Hematopoietic multipotent progenitor cell treated with erythropoietin and hydrocortisone succinate and interleukin-3 and kit ligand, for 17 days (in vitro differentiated cells): ENCODE measurements around the gene ZNF562.
A peak's percentile ranks its signal among the peaks of the same experiment; 100 is the strongest.
"Not testable (repeated sequence)": the region's sequence is repeated elsewhere in the genome, so short reads cannot be mapped to it uniquely, and the experiment has no call there.

ENCODE experiments used
- DNase-seq: peaks from one replicate; pipeline ENCODE4 v3.0.0-alpha.2; 2015; ENCODE audit warnings: low spot score

ZNF562 gene

DNA sequence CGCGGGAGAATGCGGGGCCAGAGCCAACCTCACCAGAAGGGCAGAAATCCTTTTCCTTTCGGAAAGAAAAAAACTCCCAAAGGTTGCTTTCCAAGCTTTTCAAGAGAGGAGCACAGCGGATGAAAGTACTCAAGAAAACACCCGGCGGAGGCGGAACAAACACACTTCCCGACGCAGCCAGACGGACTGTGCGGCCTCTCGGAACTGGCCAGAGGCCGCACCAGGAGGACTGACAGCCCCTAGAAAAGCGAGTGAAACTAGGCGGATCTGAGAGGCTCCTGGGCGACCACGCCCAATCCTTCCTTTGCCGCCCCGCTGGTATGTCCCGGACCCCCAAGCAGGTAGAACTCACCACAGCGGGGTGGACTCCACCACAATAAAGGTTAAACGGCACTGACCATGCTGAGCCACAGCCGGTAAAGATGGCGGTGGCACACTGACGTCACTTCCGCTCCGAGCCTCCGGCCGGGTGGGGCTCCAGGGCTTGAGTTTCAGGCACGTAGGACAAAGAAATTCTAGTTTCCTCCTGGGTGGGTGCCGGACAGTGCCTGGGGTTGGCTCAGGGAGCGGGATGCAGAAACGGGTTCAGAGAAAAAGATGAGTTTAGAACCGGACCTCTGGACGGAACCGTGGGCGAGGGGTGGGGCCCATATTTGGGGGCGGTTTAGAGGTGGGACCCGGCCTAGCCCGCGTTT, at the start of gene ZNF562:
Gene ZNF562, minus strand, starts transcription at position 438 of the 695 bp plus-strand sequence. CDS start 14,356 bp downstream, outside the sequence.
- DNase-seq: peak; percentile 75

DNA sequence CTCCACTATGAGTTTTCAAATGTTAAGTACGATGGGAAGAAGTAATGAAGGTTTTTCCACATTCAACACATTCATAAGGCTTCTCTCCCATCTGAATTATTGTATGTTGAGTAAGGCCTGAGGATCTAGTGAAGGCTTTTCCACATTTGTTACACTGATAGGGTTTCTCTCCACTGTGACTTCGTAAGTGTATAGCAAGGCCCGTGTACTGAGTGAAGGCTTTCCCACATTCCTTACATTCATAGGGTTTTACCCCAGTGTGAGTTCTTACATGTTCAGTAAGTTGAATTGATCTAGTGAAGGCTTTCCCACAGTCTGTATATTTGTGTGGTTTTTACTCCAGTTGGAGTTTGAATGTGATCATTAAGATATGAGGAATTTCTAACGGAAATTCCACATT, 49.3 kb upstream of the ZNF562 start:
- no peak for DNase-seq

DNA sequence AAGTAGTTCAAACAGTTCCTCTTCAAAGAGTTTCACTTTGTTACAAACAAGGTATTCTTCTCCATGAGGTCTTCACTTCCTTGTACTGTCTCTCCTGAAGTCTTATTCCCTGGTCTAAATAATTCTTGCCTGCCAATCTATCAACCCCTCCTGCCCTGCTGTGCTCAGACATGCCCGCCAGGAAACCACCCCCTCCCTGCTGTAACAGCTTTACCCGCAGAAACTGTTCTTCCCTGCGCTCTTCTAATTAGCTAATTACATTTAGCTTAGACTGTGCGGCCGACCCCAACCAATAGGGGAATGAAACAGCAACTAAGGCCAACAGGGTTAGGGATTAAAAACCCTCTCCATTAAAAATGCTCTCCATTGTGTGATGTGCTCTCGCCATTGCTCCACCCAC, 47.0 kb upstream of the ZNF562 start:
- DNase-seq: no peak

DNA sequence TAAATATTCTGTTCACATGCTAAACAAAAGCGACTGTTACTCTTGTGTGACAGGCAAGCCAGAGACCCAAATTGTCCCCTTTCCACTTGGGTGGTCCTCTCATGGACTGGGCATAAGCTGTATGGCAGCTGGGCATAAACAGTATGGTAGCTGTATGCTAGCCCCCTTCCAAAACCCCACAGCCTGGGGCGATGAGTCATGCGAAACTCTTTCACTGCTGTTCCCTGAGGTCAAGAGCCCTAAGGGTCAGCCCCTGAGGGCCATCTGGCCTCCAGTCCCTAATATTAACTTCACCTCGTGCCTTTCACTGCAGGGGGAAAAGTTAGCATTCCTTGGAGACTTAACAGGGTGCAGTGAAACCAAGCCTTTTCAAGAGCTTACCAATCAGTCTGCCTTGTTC, 45.6 kb upstream of the ZNF562 start:
- DNase-seq: no peak

DNA sequence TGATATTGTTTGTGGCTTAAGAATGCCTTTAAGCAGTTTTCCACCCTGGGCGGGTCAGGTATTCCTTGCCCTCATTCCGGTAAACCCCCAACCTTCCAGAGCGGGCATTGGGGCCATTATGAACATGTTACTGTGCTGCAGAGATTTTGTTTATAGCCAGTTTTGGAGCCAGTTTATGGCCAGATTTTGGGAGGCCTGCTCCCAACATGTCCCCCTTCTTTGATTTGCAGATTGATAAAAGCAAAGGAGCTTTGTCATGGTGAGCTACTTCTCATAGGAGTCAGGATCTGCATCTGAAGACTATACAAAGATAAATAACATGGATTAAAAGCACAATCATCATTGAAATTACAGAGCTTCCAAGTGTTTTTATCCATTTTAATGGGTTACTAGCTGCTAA, 36.9 kb upstream of the ZNF562 start:
- no peak for DNase-seq

DNA sequence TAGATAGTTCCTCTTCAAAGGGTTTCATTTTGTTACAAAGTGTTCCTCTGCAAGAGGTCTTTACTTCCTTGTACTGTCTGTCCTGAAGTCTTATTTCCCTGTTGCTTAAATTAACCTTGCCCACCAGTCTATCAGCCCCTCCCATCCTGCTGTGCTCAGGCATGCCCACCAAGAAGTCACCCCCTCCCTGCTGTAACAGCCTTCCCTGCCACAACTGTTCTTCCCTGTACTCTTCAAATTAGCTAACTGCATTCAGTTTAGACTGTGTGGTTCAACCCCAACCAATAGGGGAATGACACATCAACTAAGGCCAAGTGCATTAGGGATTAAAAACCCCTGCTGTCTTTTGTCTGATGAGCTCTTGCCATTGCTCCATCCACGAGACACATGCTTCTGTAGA, 34.4 kb upstream of the ZNF562 start:
- no peak for DNase-seq

DNA sequence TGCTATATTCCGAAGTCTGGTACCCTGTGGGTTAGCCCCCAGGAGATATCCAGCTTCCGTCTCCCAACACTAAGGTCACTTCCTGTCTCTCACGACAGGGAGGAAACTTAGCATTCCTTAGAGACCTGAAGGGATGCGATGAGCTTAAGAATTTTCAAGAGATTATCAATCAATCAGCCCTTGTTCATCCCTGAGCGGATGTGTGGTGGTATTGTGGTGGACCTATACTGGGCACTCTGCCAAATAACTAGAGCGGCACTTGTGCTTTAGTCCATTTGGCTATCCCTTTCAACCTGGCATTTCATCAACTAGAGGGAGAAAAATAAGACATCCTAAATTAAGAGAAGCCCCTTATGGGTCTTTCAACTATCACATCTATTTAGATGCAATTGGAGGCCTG, 30.9 kb upstream of the ZNF562 start:
- no peak for DNase-seq

DNA sequence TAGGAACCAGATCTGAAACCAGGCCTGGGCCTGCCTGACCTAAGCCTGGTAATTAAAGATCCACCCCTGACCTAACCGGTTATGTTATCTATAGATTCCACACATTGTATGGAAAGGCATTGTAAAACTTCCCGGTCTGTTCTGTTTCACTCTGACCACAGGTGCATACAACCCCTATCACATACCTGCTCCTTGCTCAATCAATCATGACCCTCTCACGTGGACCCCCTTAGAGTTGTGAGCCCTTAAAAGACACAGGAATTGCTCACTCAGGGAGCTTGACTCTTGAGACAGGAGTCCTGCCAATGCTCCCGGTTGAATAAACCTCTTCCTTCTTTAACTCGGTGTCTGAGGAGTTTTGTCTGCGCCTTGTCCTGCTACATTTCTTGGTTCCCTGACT, 27.3 kb upstream of the ZNF562 start:
- no peak for DNase-seq

DNA sequence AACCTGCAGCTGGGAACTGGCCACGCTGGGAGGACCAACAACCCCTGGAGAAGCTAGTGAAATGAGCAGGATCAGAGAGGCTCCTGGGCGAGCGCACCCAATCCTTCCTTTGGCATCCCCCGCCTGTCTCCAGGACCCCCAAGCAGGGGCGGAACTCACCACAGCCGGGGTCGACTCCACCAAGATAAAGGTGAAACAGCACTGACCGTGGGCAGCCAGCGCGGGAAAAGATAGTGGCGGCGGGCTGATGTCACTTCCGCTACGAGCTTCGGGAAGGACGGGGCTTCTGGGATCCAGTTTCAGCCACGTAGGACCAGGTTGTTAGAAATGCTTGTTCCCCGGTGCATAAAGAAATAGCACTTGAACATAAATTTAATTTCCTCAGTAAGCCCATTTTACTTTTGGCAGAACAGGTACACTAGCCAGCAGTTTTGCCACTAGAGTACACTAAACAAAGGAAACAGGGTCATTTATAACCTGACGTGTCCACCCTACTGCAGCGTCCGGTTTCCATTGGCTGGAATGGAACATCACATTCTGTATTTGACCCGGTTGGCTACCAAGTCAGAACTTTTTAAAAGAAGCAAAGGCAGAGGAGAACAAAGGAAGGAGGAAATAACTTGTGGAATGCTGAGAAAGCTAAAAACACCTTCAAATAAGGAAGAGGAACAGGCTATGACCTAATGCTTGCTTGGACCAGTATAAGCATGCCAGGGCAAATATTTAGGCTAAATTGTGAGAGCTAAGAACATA, 25.5 kb upstream of the ZNF562 start:
- no peak for DNase-seq

DNA sequence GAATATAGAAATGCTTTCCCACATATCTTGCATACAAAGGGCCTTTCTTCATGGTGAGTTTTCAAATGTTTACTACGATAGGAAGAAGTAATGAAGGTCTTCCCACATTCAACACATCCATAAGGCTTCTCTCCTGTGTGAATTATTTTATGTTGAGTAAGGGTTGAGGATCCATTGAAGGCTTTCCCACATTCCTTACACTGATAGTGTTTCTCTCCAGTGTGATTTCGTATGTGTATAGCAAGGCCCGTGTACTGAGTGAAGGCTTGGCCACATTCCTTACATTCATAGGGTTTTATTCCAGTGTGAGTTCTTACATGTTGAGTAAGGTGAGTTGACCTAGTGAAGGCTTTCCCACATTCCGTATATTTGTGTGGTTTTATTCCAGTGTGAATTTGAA, 15.4 kb upstream of the ZNF562 start:
- DNase-seq: not testable (repeated sequence)

DNA sequence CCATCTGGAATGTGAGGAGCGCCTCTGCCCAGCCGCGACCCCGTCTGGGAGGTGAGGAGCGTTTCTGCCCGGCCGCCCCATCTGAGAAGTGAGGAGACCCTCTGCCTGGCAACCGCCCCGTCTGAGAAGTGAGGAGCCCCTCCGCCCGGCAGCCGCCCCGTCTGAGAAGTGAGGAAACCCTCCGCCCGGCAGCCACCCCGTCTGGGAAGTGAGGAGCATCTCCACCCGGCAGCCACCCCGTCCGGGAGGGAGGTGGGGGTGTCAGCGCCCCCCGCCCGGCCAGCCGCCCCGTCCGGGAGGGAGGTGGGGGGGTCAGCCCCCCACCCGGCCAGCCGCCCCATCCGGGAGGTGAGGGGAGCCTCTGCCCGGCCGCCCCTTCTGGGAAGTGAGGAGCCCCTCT, 5.1 kb upstream of the ZNF562 start:
- DNase-seq: not testable (repeated sequence)

DNA sequence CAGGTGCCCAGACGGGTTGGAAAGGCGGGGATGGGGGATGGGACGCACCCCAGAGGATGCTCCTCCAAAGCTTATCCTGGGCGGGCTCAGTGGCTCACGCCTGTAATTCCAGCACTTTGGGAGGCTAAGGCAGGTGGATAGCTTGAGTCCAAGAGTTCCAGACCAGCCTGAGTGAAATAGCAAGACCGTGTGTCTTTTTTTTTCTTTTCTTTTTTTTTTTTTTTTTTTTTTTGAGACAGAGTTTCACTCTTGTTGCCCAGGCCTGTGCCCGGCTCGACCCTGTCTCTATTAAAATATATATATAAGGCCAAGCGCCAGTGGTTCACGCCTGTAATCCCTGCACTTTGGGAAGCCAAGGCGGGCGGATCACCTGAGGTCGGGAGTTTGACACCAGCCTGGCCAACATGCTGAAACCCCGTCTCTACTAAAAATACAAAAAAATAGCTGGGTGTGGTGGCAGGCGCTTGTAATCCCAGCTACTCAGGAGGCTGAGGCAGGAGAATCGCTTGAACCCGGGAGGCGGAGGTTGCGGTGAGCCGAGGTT, 530 bp upstream of the ZNF562 start:
- not testable (repeated sequence) for DNase-seq

DNA sequence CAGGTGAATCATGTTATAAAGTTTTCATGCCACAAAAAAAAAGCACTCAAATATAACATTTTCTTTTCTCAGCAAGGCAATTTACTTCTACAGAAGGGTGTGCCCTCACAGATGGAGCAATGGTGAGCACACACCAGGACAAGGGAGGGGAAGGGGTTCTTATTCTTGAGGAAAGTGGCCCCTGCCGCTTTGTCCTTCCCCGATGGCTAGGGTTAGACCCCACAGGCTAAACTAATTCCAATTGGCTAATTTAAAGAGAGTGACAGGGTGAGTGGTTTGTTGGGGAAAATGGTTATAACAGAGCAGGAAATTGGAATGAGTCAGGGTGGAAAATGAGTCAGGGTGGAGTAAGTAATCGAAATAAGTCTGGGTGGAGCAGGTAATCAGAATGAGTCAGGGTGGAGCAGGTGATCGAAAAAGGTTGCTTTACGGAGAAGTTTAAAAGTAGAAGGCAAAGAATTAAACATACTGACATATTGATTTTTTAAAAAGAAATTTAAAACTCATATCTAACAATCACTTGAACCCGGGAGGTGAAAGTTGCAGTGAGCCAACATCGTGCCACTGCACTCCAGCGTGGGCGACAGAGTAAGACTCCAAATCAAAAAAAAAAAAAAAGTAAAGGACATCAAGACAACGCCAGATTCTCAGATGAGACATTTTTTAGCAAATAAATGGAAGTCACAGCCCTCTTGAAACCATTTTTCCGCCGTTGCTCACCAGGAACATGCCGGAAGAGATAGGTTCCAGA, 813 bp downstream of the ZNF562 start:
- DNase-seq: no peak

DNA sequence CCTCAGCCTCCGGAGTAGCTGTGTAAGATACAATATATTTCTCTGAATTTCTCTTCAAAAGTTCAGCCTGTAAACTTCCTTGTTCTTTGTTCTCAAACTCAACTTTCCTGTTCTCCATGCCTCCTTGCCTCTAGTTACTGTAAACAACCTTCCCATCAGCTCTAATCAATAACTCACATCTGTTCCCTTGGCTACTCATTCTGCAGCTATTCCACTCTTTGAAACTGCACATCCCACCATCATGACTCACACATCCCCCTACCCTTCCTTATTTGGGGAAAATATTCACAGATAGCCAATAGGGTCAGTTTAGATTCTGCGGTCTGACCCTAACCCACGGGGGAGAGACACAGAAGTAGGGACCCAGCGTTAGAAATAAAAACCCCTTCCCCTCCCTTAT, 2.0 kb downstream of the ZNF562 start:
- DNase-seq: no peak

DNA sequence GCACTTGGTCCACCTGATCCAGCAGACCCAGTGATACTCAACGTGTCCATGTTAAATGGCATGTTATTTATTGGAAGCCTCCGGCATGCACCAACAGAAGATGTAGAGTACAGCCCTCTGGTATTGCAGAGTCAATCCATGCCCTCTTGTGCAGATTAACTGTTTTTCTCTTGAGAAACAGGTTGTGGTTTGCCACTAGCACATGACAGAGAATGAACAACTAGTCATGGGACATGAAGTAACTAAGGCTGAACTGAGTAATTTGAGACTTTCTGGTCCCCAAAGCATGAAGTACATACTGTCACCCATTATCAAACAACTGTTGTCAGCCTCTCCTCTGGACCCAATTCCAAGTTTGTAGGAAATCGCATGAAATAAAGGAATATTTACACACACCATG, 3.2 kb downstream of the ZNF562 start:
- DNase-seq: no peak

DNA sequence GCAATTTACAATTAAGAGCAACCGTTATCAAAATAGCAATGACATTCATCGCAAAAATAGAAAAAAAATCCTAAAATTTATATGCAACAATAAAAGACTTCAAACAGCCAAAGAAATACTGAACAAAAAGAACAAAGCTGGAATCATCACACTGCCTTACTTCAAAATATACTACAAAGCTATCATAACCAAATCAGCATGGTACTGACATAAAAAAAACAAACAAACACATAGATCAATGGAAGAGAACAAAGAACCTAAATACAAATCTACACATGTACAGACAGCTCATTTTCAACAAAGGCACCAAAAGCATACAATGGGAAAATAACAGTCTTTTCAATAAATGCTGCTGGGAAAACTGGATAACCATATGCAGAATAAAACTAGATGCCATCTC, 6.4 kb downstream of the ZNF562 start:
- DNase-seq: no peak

DNA sequence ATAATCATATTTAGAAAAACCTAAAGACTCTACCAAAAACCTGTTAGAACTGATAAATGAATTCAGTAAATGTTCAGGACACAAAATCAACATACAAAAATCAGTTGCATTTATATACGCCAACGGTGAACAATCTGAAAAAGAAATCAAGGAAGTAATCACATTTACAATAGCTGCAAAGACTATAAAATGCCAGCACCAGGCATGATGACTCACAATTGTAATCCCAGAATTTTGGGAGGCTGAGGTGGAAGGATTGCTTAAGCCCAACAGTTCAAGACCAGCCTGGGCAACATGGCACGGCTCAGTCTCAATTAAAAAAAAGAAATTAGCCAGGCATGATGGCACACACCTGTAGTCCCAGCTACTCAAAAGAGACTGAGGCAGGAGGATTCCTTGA, 7.0 kb downstream of the ZNF562 start:
- no peak for DNase-seq

DNA sequence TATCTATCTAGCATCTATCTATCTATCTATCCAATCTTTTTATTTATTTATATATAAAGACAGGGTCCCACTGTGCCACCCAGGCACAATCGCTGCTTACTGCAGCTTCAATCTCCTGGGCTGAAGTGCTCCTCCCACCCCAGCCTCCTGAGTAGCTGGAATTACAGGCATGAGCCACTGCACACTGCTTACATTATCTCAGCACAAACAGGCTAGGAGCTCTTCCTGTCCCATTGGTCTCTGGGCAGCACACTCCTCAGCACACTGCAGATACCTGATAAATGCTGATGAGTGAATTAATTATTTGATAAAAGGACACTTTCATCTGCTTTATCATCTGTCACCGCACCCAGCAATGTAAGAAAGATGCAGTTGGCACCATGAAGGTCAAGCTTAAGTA, 16.1 kb downstream of the ZNF562 start:
- DNase-seq: no peak

DNA sequence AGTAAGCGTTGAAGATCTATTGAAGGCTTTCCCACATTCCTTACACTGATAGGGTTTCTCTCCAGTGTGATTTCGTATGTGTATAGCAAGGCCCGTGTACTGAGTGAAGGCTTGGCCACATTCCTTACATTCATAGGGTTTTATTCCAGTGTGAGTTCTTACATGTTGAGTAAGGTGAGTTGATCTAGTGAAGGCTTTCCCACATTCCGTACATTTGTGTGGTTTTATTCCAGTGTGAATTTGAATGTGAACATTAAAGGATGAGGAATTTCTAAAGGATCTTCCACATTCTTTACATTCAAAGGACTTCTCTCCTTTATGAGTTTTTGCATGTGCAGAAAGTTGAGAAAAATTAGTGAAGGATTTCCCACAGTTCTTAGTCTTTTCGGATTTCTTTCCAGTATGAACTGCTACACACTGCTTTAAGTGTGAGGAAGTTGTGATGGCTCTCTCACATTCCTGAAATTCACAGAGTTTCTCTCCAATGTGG, 21.8 kb downstream of the ZNF562 start:
- DNase-seq: not testable (repeated sequence)

DNA sequence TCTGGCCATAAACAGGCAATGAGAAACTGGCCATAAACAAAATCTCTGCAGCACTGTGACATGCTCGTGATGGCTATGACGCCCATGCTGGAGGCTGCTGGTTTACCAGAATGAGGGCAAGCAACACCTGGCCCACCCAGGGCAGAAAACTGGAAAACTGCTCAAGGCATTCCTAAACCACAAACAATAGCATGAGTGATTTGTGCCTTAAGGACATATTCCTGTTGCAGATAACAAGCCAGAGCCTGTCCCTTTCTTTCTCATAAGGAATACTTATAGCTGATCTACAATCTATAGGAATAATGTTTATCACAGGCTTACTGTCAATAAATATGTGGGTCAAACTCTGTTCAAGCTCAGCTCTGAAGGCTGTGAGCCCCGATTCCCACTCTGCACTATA, 23.4 kb downstream of the ZNF562 start:
- DNase-seq: not testable (repeated sequence)

DNA sequence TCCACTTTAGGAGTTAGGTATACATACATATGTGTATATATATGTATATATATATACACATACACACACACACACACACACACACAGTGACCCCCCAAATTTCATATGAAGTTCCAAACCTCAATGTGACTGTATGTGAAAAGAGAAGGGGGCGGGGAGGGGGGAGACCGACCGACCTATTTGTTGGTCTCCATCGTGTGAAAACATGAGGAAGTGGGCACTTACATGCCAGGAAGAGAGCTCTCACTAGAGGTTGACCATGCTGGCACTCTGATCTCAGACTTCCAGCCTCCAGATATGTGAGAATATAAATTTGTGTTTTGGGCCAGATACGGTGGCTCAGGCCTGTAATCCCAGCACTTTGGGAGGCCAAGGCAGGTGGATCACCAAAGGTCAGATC, 24.6 kb downstream of the ZNF562 start:
- DNase-seq: no peak

DNA sequence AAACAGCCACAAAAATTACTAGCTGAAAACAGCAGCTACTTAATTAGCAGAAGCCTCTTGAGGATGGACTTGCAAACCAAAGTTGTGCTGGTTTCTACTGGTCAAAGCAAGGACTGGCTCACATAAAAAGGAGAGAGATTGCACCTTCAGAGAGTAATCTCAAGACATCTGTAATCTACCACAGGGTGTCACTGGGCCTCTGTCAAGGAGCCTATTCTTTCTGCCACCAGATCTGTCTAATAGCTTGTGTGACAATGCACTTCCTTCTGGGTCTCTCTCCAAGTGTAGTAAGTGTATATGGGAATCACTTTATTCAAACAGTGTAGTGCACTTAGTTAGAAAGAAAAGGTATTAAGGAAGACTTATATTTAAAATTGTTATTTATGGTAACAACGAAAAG, 29.4 kb downstream of the ZNF562 start:
- DNase-seq: no peak

DNA sequence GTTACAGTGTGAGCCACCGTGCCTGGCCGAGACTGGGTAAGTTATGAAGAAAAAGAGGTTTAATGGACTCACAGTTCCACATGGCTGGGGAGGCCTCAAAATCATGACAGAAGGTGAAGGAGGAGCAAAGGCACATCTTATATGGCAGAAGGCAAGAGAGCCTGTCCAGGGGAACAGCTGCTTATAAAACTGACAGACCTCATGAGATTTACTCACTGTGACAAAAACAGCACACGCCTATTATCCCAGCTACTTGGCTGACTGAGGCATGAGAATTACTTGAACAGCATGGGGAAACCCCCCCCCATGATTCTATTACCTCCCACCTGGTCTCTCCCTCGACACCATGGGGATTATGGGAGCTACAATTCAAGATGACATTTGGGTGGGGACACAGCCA, 30.4 kb downstream of the ZNF562 start:
- DNase-seq: no peak
